PFSK-1 (cell line): ENCODE measurements around the gene ITGA1.

Experiments
- FOXP2 ChIP-seq: optimal IDR thresholded peaks from 2 replicates; pipeline ENCODE3; 2011; ENCODE audit warnings: borderline replicate concordance, control low read depth, inconsistent platforms; ENCODE audit not compliant: insufficient read depth; ENCODE audit errors: extremely low read length, extremely low read depth
- POLR2AphosphoS5 ChIP-seq: IDR thresholded peaks from 2 replicates; pipeline ENCODE4 v1.6.1; 2012; ENCODE audit warnings: low read depth, mild to moderate bottlenecking, control low read depth, low read length, moderate library complexity
- SIN3A ChIP-seq: IDR thresholded peaks from 2 replicates; pipeline ENCODE4 v1.6.1; 2012; ENCODE audit warnings: mild to moderate bottlenecking, low read length, moderate library complexity, borderline replicate concordance; ENCODE audit not compliant: insufficient read depth
- TAF1 ChIP-seq: IDR thresholded peaks from 2 replicates; pipeline ENCODE4 v1.6.1; 2012; ENCODE audit warnings: low read length, control low read depth, borderline replicate concordance; ENCODE audit not compliant: insufficient read depth
- TF ChIP-seq, protein P1 (sequence below), 2 experiments: IDR thresholded peaks; 2 replicates each; pipeline versions ENCODE4 v1.6.1 to v1.8.0; 2011 to 2012; ENCODE audit warnings: low read depth in 2 of 2, low read length in 2 of 2, control low read depth in 1 of 2, inconsistent platforms in 1 of 2, mild to moderate bottlenecking in 1 of 2, moderate library complexity in 1 of 2; ENCODE audit not compliant: insufficient read depth in 1 of 2

Gene ITGA1

DNA sequence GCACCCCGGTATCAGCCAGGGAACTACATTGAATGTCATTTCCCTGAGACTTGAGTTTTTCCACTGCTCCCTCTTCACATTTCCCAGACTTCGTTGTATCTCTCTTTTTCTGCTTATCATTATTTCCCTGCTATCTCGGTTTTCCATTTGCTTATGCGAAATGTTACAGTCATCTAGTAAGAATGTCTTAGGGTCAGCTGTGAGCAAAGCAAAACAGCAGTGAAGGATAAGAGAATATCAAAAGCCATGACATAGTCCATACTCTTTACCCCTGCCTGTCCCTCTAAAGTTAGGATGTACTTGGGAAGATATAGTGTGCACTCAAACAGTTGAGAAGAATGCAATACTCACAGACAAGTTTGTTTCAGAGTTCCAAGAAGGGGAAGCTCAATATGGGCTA lies 88.7 kb downstream of the ITGA1 start:
- no peak for TF ChIP-seq FOXP2
- no peak for TF ChIP-seq TAF1
- TF ChIP-seq POLR2AphosphoS5 = no peak
- no peak for TF ChIP-seq SIN3A
- TF ChIP-seq, protein P1, sequence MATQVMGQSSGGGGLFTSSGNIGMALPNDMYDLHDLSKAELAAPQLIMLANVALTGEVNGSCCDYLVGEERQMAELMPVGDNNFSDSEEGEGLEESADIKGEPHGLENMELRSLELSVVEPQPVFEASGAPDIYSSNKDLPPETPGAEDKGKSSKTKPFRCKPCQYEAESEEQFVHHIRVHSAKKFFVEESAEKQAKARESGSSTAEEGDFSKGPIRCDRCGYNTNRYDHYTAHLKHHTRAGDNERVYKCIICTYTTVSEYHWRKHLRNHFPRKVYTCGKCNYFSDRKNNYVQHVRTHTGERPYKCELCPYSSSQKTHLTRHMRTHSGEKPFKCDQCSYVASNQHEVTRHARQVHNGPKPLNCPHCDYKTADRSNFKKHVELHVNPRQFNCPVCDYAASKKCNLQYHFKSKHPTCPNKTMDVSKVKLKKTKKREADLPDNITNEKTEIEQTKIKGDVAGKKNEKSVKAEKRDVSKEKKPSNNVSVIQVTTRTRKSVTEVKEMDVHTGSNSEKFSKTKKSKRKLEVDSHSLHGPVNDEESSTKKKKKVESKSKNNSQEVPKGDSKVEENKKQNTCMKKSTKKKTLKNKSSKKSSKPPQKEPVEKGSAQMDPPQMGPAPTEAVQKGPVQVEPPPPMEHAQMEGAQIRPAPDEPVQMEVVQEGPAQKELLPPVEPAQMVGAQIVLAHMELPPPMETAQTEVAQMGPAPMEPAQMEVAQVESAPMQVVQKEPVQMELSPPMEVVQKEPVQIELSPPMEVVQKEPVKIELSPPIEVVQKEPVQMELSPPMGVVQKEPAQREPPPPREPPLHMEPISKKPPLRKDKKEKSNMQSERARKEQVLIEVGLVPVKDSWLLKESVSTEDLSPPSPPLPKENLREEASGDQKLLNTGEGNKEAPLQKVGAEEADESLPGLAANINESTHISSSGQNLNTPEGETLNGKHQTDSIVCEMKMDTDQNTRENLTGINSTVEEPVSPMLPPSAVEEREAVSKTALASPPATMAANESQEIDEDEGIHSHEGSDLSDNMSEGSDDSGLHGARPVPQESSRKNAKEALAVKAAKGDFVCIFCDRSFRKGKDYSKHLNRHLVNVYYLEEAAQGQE (IDR thresholded peaks at IDR 0.05; ENCODE audit: insufficient read depth in 1 of 2, low read depth in 2 of 2, low read length in 2 of 2) = no peak

DNA sequence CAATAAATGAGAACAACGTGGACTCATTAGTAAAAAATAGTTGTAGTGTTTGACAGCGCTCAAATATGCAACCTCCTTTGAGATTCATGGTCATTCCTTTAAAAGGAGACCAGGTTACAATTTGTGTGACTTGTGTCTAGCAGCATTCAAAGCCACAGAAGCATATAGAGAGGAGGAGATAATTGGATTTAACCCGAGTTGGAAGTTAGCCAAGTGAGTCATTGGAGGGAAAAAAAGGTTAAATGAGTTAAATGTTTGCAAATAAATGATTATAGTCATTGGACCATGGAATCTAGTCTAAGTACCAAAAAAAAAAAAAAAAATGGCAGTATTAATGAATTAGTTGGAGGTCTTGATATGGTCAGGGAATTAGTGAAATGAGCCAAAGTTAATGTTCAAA lies 90.9 kb downstream of the ITGA1 start:
- no peak for TF ChIP-seq SIN3A
- TF ChIP-seq FOXP2 = no peak
- TF ChIP-seq POLR2AphosphoS5 = no peak
- TF ChIP-seq TAF1 = no peak
- TF ChIP-seq, protein P1 (IDR thresholded peaks at IDR 0.05; ENCODE audit: insufficient read depth in 1 of 2, low read depth in 2 of 2, low read length in 2 of 2) = no peak

DNA sequence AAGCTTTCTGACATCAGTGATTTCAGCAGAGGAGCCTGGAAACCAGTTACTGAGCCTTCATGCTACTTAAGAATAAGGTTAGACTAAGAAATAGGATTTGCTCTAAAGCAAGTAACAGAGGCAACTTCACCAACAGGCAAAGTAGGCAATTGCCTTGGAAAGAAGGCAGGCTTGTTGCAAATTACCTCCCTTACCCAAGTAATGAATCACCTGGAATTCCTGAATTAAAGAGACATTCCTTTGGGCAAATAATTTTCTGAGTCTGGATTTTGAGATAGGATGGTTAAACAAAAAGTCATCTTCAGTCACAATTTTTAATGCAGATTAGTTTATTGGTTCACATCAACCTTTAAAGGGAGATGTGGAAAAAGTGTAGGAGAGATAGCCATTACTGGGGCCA lies 92.8 kb downstream of the ITGA1 start:
- TF ChIP-seq TAF1 = no peak
- no peak for TF ChIP-seq POLR2AphosphoS5
- no peak for TF ChIP-seq SIN3A
- no peak for TF ChIP-seq FOXP2
- TF ChIP-seq, protein P1 (IDR thresholded peaks at IDR 0.05; ENCODE audit: insufficient read depth in 1 of 2, low read depth in 2 of 2, low read length in 2 of 2) = no peak

GRCh38 chr5:52881468-52881867 lies 93.8 kb downstream of the ITGA1 start:
- TF ChIP-seq, protein P1 (IDR thresholded peaks at IDR 0.05; ENCODE audit: insufficient read depth in 1 of 2, low read depth in 2 of 2, low read length in 2 of 2) = no peak
- TF ChIP-seq POLR2AphosphoS5 = no peak
- TF ChIP-seq FOXP2 = no peak
- TF ChIP-seq SIN3A = no peak
- TF ChIP-seq TAF1 = no peak

DNA sequence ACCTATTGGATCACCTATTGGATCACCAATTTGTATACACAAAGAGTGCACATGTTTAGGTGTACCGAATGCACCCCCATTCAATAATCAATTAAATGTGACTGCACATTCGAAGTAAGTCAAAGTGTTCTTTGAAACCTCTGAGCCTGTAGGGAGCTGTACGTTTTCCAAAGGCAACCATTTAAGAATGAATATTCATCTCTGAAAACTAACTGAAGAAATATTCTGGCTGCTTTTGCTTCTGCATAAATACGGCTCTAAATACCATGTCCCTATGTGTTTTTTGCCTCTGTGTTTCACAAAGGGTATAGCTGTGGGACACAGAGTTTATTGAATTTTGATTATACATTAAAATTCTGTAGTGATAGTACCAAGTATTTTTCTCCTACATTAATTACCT lies 95.4 kb downstream of the ITGA1 start:
- TF ChIP-seq FOXP2 (no peak), SIN3A (no peak)
- TF ChIP-seq, protein P1 (IDR thresholded peaks at IDR 0.05; ENCODE audit: insufficient read depth in 1 of 2, low read depth in 2 of 2, low read length in 2 of 2) = no peak
